HL-60 (cell line): ENCODE results near the gene CDC25C.

ENCODE experiments used
- POLR2AphosphoS5 ChIP-seq: IDR thresholded peaks from 2 replicates; pipeline ENCODE4 v1.6.1; 2012; ENCODE audit warnings: low read depth
- TF ChIP-seq, protein P1 (sequence below): IDR thresholded peaks from one replicate; pipeline ENCODE4 v1.5.1; 2011; ENCODE audit warnings: low read length, control low read depth, inconsistent platforms; ENCODE audit not compliant: insufficient read depth
- TF ChIP-seq, protein P2 (sequence below): IDR thresholded peaks from 2 replicates; pipeline ENCODE4 v1.6.1; 2012; ENCODE audit warnings: low read depth; ENCODE audit not compliant: insufficient replicate concordance

DNA sequence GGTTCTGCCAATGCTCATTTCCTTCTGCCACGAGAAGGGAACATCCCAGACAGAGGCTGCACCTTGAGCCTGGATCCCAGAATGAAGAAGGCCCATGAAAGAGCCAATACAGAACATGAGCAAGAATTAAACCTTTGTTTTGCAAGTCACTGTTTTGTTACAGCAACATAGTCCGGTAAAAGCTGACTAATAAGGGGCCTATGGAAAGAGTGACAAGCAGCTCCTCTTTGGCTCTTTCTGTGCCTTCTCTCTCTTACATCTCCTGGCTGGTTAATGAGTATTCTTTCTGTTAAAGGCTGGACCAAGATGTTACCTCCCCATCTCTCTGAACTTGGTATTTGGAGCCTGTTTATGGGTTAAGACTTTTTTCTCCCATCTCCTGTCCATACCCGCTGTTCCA is 68.0 kb downstream of the CDC25C start:
- TF ChIP-seq, protein P1, sequence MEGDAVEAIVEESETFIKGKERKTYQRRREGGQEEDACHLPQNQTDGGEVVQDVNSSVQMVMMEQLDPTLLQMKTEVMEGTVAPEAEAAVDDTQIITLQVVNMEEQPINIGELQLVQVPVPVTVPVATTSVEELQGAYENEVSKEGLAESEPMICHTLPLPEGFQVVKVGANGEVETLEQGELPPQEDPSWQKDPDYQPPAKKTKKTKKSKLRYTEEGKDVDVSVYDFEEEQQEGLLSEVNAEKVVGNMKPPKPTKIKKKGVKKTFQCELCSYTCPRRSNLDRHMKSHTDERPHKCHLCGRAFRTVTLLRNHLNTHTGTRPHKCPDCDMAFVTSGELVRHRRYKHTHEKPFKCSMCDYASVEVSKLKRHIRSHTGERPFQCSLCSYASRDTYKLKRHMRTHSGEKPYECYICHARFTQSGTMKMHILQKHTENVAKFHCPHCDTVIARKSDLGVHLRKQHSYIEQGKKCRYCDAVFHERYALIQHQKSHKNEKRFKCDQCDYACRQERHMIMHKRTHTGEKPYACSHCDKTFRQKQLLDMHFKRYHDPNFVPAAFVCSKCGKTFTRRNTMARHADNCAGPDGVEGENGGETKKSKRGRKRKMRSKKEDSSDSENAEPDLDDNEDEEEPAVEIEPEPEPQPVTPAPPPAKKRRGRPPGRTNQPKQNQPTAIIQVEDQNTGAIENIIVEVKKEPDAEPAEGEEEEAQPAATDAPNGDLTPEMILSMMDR: no peak
- TF ChIP-seq POLR2AphosphoS5: no peak
- TF ChIP-seq, protein P2, sequence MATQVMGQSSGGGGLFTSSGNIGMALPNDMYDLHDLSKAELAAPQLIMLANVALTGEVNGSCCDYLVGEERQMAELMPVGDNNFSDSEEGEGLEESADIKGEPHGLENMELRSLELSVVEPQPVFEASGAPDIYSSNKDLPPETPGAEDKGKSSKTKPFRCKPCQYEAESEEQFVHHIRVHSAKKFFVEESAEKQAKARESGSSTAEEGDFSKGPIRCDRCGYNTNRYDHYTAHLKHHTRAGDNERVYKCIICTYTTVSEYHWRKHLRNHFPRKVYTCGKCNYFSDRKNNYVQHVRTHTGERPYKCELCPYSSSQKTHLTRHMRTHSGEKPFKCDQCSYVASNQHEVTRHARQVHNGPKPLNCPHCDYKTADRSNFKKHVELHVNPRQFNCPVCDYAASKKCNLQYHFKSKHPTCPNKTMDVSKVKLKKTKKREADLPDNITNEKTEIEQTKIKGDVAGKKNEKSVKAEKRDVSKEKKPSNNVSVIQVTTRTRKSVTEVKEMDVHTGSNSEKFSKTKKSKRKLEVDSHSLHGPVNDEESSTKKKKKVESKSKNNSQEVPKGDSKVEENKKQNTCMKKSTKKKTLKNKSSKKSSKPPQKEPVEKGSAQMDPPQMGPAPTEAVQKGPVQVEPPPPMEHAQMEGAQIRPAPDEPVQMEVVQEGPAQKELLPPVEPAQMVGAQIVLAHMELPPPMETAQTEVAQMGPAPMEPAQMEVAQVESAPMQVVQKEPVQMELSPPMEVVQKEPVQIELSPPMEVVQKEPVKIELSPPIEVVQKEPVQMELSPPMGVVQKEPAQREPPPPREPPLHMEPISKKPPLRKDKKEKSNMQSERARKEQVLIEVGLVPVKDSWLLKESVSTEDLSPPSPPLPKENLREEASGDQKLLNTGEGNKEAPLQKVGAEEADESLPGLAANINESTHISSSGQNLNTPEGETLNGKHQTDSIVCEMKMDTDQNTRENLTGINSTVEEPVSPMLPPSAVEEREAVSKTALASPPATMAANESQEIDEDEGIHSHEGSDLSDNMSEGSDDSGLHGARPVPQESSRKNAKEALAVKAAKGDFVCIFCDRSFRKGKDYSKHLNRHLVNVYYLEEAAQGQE: no peak
